Uterus (tissue), 4 donors: ENCODE data around the gene APP. TPM values are rescaled to one million over a fixed set of nuclear protein-coding genes. Genes with fewer than 3 reads are reported as not detected.

Experiments
- DNase-seq, 2 donors: peaks; one replicate each; pipeline ENCODE4 v3.0.0-alpha.2; 2019 to 2020
- H3K27ac ChIP-seq, 2 donors: fragments of 200-600 bp; sonication (generic); 1 replicate in 1 of 2; 2 replicates in 1 of 2; pipeline ENCODE4 v1.5.1; 2016 to 2018
- H3K27me3 ChIP-seq, 2 donors: fragments of 200-600 bp; sonication (generic); one replicate each; pipeline ENCODE4 v1.5.1; 2018 to 2019; ENCODE audit warnings: control low read depth in 1 of 2
- H3K36me3 ChIP-seq, 2 donors: fragments of 200-600 bp; sonication (generic); one replicate each; pipeline ENCODE4 v1.5.1; 2019; ENCODE audit warnings: control low read depth in 1 of 2
- H3K4me1 ChIP-seq, 2 donors: fragments of 200-600 bp; sonication (generic); one replicate each; pipeline ENCODE4 v1.5.1; 2018 to 2019; ENCODE audit warnings: control low read depth in 1 of 2
- H3K4me3 ChIP-seq, 2 donors: fragments of 200-600 bp; sonication (generic); 1 replicate in 1 of 2; 2 replicates in 1 of 2; pipeline ENCODE4 v1.5.1; 2018 to 2019; ENCODE audit warnings: mild to moderate bottlenecking in 1 of 2
- H3K9me3 ChIP-seq, 2 donors: fragments of 200-600 bp; sonication (generic); one replicate each; pipeline ENCODE4 v1.5.1; 2019; ENCODE audit warnings: control low read depth in 1 of 2
- POLR2A ChIP-seq, 2 donors: fragments of 450-650 bp; IDR thresholded peaks; one replicate each; pipeline ENCODE4 v1.6.1; 2016; ENCODE audit warnings: antibody characterized with exemption in 2 of 2, mild to moderate bottlenecking in 1 of 2, moderate library complexity in 1 of 2
- intact Hi-C: fragments of 100-400 bp; cut with DNase I; formaldehyde crosslinking; loops from one replicate; pipeline ENCODE4 v1.15.1; 2023; ENCODE audit warnings: low total_unique reads
- total RNA-seq, 4 donors: library from RNA; depleted of rRNA in 3 of 4; stranded (reverse); fragments of >200 nt in 3 of 4; gene quantifications; one replicate each; pipeline versions ENCODE4 v1.1.0 to v1.2.4, GENCODE V29; 2014 to 2023
- TF ChIP-seq, protein P1 (sequence below), 4 experiments: fragments of 200-600 bp in 2 of 4; fragments of 450-650 bp in 2 of 4; sonication (generic) in 2 of 4; IDR thresholded peaks; one replicate each; pipeline ENCODE4 v1.5.1; 2016 to 2019; ENCODE audit warnings: antibody characterized with exemption in 4 of 4, mild to moderate bottlenecking in 2 of 4, moderate library complexity in 1 of 4
- donor health status: DM: yes; HTN: yes; CAD: no.

The APP gene
- total RNA-seq, 4 donors from 2014 or later: 212 to 537 (median 430) TPM

DNA sequence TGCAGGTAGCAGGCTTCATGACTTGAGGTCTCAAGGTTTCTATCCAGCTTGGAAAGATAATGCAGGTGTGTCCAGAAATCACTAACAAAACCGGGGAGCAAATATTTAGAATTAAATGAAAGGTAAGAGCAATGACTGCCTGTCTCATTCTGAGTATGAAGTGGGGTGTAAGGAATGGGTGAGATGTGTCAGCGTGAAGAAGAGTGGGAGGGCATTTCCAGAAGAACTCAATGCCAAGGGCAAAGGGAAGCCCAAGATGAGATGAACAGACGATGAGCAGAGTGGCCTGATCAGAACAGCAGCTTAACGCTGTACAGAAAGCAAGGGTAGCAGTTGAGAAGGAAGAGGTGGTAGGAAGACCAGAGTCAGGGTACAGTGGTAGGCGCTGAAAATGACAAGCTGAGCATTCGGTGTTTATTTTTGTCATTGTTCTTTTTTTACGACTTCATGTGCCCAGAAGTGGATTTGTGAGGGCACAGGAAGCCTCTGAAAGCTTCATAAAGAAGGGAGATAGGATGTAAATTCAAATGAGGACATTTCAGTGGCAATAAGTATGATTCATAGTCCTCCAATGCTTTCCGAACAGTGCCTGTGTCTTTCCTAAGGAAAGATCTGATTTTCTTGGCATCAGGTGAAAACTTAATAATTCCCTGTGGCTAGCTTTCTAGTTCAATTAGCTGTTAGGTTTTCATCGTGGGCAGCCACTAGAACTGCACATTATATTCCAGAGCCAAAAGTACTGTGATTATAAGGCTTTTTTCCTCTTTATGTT, 190.5 kb downstream of the APP start:
- H3K4me1 ChIP-seq: no peaks in the 10 kb centered on the region
- no peaks in the 10 kb centered on the region for H3K9me3 ChIP-seq
- intact Hi-C loops: no loop called here
- no peaks in the 10 kb centered on the region for H3K27me3 ChIP-seq
- peak overlapping the region in 1 of 2 donors; percentile 46 for H3K27ac ChIP-seq
- no peak for TF ChIP-seq POLR2A (IDR thresholded peaks at IDR 0.05)
- TF ChIP-seq, protein P1, sequence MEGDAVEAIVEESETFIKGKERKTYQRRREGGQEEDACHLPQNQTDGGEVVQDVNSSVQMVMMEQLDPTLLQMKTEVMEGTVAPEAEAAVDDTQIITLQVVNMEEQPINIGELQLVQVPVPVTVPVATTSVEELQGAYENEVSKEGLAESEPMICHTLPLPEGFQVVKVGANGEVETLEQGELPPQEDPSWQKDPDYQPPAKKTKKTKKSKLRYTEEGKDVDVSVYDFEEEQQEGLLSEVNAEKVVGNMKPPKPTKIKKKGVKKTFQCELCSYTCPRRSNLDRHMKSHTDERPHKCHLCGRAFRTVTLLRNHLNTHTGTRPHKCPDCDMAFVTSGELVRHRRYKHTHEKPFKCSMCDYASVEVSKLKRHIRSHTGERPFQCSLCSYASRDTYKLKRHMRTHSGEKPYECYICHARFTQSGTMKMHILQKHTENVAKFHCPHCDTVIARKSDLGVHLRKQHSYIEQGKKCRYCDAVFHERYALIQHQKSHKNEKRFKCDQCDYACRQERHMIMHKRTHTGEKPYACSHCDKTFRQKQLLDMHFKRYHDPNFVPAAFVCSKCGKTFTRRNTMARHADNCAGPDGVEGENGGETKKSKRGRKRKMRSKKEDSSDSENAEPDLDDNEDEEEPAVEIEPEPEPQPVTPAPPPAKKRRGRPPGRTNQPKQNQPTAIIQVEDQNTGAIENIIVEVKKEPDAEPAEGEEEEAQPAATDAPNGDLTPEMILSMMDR (IDR thresholded peaks at IDR 0.05): no peak
- no peaks in the 10 kb centered on the region for H3K36me3 ChIP-seq
- no peak overlapping the region for H3K4me3 ChIP-seq
- no peak for DNase-seq

GRCh38 chr21:25977068-25977611, 193.4 kb downstream of the APP start:
- Histone ChIP-seq H3K9me3 (no peaks in the 10 kb centered on the region), H3K27me3 (no peaks in the 10 kb centered on the region), H3K4me3 (no peak overlapping the region), H3K27ac (no peak overlapping the region), H3K4me1 (no peaks in the 10 kb centered on the region), H3K36me3 (no peaks in the 10 kb centered on the region)
- no peak for TF ChIP-seq POLR2A (IDR thresholded peaks at IDR 0.05)
- TF ChIP-seq, protein P1 (IDR thresholded peaks at IDR 0.05): no peak
- intact Hi-C loops: no loop called here
- no peak for DNase-seq

- intact Hi-C loops: no loop called here
These were observed 195.6 kb downstream of the APP start for GRCh38 chr21:25974964-25975363.

DNA sequence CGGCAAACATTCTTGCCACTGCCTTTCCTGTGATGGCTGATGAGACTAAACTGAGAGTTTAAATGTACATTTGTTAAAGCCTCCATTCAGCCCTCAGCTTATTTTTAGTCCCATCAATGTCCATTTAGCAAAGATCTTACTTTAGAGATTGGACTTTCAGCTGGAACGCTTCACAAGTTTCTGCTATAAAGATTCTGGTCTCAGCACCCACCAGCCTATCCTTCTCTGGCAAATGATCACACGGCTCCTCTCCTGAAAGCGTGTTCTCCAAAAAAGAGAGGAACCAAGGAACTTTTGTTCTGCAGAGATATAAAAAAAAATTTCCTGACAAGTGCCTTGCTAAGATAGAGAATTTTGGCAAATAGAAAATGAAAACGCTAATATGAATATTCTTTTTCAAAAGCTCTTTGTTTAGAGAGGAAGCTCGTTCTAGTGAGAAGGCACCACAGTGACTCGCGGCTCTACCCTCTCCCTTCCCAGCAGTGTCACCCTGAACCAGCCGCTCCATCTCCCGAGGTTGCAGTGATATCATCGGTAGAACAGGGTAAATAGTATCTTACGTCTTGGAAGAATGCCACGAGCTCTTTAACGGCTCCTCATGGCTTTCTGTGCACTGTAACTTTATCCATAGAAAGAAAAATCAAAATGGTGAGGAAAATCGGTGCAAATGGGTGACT, 200.2 kb downstream of the APP start:
- H3K36me3 ChIP-seq: no peaks in the 10 kb centered on the region
- no peak for DNase-seq
- no peaks in the 10 kb centered on the region for H3K9me3 ChIP-seq
- intact Hi-C loops: no loop called here
- no peak overlapping the region for H3K4me3 ChIP-seq
- H3K27me3 ChIP-seq: no peaks in the 10 kb centered on the region
- H3K27ac ChIP-seq: no peak overlapping the region
- TF ChIP-seq, protein P1 (IDR thresholded peaks at IDR 0.05): no peak
- no peak for TF ChIP-seq POLR2A (IDR thresholded peaks at IDR 0.05)
- no peaks in the 10 kb centered on the region for H3K4me1 ChIP-seq

More at GRCh38 chr21:25974964-25975363, 195.6 kb downstream of the APP start:
- no peaks in the 10 kb centered on the region for H3K9me3 ChIP-seq
- H3K27me3 ChIP-seq: no peaks in the 10 kb centered on the region
- TF ChIP-seq POLR2A (IDR thresholded peaks at IDR 0.05): no peak
- TF ChIP-seq, protein P1 (IDR thresholded peaks at IDR 0.05): no peak
- no peak for DNase-seq
- no peaks in the 10 kb centered on the region for H3K4me1 ChIP-seq
- no peaks in the 10 kb centered on the region for H3K36me3 ChIP-seq
- H3K27ac ChIP-seq: no peak overlapping the region
- H3K4me3 ChIP-seq: no peak overlapping the region

DNA sequence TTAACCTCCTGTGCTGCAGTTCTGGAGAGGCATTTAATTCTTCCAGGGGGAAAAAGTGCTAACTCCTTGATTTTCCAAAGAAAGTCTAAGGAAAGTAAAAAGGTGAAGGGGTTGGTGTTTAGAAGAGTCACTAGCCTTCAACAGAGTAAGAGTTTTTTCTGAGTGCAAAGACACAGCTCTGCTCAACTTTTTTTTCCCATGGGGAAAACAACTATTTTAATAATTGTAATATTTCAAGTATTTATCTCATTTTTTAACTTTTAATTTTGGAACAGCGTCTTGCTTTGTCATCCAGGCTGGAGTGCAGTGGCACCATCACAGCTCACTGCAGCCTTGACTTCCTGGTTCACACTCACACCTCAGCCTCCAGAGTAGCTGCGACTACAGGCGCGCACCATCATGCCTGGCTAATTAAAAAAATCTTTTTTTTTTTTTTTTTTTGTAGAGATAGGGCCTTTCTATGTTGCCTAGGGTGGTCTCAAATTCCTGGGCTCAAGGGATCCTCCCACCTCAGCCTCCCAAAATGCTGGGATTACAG, 202.6 kb downstream of the APP start:
- no peak for DNase-seq
- H3K4me1 ChIP-seq: no peaks in the 10 kb centered on the region
- no peaks in the 10 kb centered on the region for H3K27me3 ChIP-seq
- peak overlapping the region in 1 of 2 donors; percentile 24 for H3K27ac ChIP-seq
- intact Hi-C loops: no loop called here
- no peaks in the 10 kb centered on the region for H3K9me3 ChIP-seq
- H3K4me3 ChIP-seq: no peak overlapping the region
- H3K36me3 ChIP-seq: no peaks in the 10 kb centered on the region
- TF ChIP-seq, protein P1 (IDR thresholded peaks at IDR 0.05): no peak
- TF ChIP-seq POLR2A (IDR thresholded peaks at IDR 0.05): no peak
